ENCODE data around the gene FAM177A1. TPM values are rescaled to one million over a fixed set of nuclear protein-coding genes. Genes with fewer than 3 reads are reported as not detected.

Gene FAM177A1
- total and polyA plus RNA-seq, 2 donors (not counting 3 experiments of a cell fraction or from before 2014, with no cell fraction given), result 19.9 to 64.1 TPM

DNA sequence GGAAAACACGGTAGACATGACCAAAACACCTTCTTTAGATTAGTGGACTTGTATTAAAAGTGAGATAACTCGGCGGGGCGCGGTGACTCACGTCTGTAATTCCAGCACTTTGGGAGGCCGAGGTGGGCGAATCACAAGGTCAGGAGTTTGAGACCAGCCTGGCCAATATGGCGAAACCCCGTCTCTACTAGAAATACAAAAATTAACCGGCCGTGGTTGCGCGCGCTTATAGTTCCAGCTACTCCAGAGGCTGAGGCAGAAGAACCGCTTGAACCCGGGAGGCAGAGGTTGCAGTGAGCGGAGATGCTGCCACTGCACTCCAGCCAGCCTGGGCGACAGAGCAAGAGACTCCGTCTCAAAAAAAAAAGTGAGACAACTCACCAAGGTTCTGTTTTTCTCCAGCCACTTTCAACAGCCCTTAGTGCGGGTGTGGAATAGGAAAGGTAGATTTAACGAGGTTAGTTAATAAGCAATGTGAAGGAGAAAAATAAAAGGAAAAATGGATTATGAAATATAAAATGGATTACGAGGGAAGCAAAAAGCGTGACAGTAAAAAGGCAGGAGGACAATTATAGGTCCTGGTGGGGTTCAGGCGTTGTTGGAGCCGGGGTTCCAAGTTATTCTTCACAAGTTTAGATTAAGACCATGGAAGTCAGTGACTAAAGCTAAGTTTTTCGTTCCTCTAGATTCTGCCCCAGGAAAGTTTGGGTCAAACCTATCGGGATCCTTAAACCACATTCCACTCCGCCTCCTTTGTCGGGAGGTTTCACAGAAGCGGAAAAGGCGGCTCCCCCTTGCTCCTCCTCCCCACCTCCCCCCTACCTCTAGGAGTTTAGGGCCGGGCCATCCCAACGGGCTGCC is 75.2 kb downstream of the FAM177A1 start:
- ChIA-PET CTCF (interaction anchor here (0.5 to 0.8 kb wide), 2 partner anchors 282 to 378 kb away, joined by 3 to 7 read pairs; no protein-coding TSS in a partner anchor), POLR2A (interaction anchor here (0.5 to 1.4 kb wide), 4 partner anchors 171 to 283 kb away, joined by 3 to 5 read pairs (median 4); partner anchors contain the start of genes BAZ1A and PSMA6)
- DNase-seq (ENCODE audit: low read depth, low spot score), result no peak
- intact Hi-C loops (cut with micrococcal nuclease) (loop anchor here (1.0 to 5.0 kb wide), 3 partner anchors 75 to 494 kb away; partner anchors contain the start of genes FAM177A1 and PSMA6), dilution Hi-C loops (cut with MboI; ENCODE audit: extremely low pct_ligation_motif_present, low sequenced_read_pairs) (no loop called here)
- H3K4me1 ChIP-seq (ENCODE audit: control insufficient read depth, extremely low read depth, insufficient read depth, low read length), result peaks cover 15% of the 10 kb centered on the region
- H3K4me3 ChIP-seq (replicated peaks in 1 of 3; ENCODE audit: insufficient read depth in 1 of 3, low read depth in 1 of 3, low read length in 3 of 3), result peak overlapping the region; percentile 81 to 96 (median 88)
- no peaks in the 10 kb centered on the region for H3K9me1 ChIP-seq (replicated peaks; ENCODE audit: control insufficient read depth, extremely low read depth, insufficient read depth, low read length)
- no peaks in the 10 kb centered on the region for H3K9me3 ChIP-seq (replicated peaks; ENCODE audit: control insufficient read depth, insufficient read depth, low read length)
- peak overlapping the region; percentile 84 for H3K4me2 ChIP-seq (ENCODE audit: insufficient read depth, low read length)
- H3K27me3 ChIP-seq (ENCODE audit: control insufficient read depth in 2 of 2, insufficient read depth in 2 of 2, low read length in 2 of 2), result no peaks in the 10 kb centered on the region
- peak overlapping the region; percentile 91 for H3K27ac ChIP-seq (ENCODE audit: insufficient read depth, low read depth, low read length)
- peaks cover 23% of the 10 kb centered on the region for H3K79me2 ChIP-seq (ENCODE audit: control insufficient read depth, insufficient read depth, low read length)
- TF ChIP-seq GATA2 (IDR thresholded peaks at IDR 0.05; ENCODE audit: insufficient read depth, insufficient read length, low read depth, low read length) (no peak), POLR2AphosphoS5 (IDR thresholded peaks at IDR 0.05; ENCODE audit: insufficient read depth, low read depth, low read length) (no peak)
- H3K36me3 ChIP-seq (ENCODE audit: control insufficient read depth in 2 of 2, extremely low read depth in 1 of 2, insufficient read depth in 2 of 2, low read length in 2 of 2), result no peaks in the 10 kb centered on the region
- H2AFZ ChIP-seq (ENCODE audit: low read depth, low read length), result peak overlapping the region; percentile 75
- no peaks in the 10 kb centered on the region for H4K20me1 ChIP-seq (replicated peaks; ENCODE audit: control insufficient read depth, extremely low read depth, insufficient read depth, low read length)
- peak; percentile 89 for FAIRE-seq
- TSS peak; percentile 42 for BruUV-seq (replicated peaks)
- H3K9ac ChIP-seq (replicated peaks; ENCODE audit: extremely low read depth, insufficient read depth, low read length), result peak overlapping the region; percentile 92

DNA sequence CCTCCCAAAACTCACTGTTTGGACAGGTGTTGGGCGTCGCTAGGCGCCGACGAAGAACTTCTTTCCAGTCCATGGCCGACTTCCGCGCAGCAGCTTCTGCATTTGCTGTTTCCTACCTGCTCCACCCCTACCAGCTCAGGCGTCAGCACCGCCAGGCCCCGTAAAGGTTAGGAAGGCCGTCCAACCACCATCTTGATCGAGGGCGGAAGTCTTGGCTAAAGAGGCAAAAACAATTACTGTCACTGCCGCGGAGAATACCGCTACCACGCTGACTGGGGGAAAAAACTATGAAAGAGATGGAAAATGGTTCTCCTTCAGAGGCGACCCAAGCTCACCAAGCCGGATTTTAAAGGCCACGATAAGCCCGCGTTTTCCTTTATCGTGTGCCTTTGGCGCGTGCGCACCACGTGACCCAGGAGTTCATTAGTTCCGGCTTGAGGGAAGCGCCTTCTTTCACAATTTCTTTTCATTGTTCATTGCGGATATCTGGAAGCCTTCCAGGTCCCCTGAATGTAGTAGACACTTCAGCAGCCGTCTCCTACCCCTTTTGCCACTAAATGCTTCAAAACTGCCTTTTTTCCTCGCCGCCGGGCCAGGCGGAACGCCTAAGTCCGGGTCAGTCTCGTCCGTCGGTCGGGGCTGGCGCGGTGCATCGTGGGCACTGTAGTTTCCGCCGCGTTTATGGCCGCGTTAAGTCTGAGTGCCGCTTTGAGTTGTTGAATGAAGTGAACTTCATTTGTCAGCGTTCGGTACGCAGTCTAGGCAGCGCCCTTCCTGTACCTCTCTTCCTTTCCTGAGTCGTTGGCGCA is 76.0 kb downstream of the FAM177A1 start, which contains the start of the genes PPP2R3C and PRORP:
Gene PPP2R3C, minus strand, starts transcription at position 104 of the 809 bp plus-strand sequence. Its CDS starts 31 bp downstream, at position 73.
Gene PRORP, plus strand, starts transcription at position 666 of the 809 bp plus-strand sequence. CDS start 694 bp downstream, outside the sequence.
- intact Hi-C loops (cut with micrococcal nuclease), result loop anchor here (1.0 to 5.0 kb wide), 6 partner anchors 76 to 495 kb away; partner anchors contain the start of genes BAZ1A, FAM177A1, PSMA6 and SRP54

More for the DNA sequence above, 76.0 kb downstream of the FAM177A1 start, which contains the start of the genes PPP2R3C and PRORP:
- dilution Hi-C loops (cut with MboI; ENCODE audit: extremely low pct_ligation_motif_present, low sequenced_read_pairs), result no loop called here
- no peaks in the 10 kb centered on the region for H3K36me3 ChIP-seq (ENCODE audit: control insufficient read depth in 2 of 2, extremely low read depth in 1 of 2, insufficient read depth in 2 of 2, low read length in 2 of 2)
- H3K9ac ChIP-seq (replicated peaks; ENCODE audit: extremely low read depth, insufficient read depth, low read length), result peak within 1 kb of the TSS; percentile 92
- no peaks in the 10 kb centered on the region for H3K9me3 ChIP-seq (replicated peaks; ENCODE audit: control insufficient read depth, insufficient read depth, low read length)
- FAIRE-seq (peak; percentile 85), DNase-seq (ENCODE audit: low read depth, low spot score) (peak; percentile 95)
- H3K4me2 ChIP-seq (ENCODE audit: insufficient read depth, low read length), result peak within 1 kb of the TSS; percentile 84
- CTCF ChIA-PET, result interaction anchor here (0.8 to 1.5 kb wide), 2 partner anchors 24 to 282 kb away, joined by 3 read pairs; no protein-coding TSS in a partner anchor
- TF ChIP-seq POLR2A (IDR thresholded peaks at IDR 0.05; ENCODE audit: low read depth, low read length) (no peak), MYC (IDR thresholded peaks at IDR 0.05; ENCODE audit: low read depth, low read length) (peak; percentile 53), FOS (IDR thresholded peaks at IDR 0.05; ENCODE audit: borderline replicate concordance, insufficient read depth, low read length) (no peak), GATA2 (IDR thresholded peaks at IDR 0.05; ENCODE audit: insufficient read depth, insufficient read length, low read depth, low read length) (no peak), JUN (IDR thresholded peaks at IDR 0.05; ENCODE audit: borderline replicate concordance, insufficient read depth, insufficient read length, low read depth) (no peak), POLR2AphosphoS5 (IDR thresholded peaks at IDR 0.05; ENCODE audit: insufficient read depth, low read depth, low read length) (peak; percentile 68), EZH2 (IDR thresholded peaks at IDR 0.05; ENCODE audit: borderline replicate concordance, low read depth, low read length, severe bottlenecking) (no peak)
- TF ChIP-seq, protein P1, sequence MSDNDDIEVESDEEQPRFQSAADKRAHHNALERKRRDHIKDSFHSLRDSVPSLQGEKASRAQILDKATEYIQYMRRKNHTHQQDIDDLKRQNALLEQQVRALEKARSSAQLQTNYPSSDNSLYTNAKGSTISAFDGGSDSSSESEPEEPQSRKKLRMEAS (IDR thresholded peaks at IDR 0.05; ENCODE audit: insufficient read depth, insufficient read length), result peak; percentile 94
- TF ChIP-seq, protein P2, sequence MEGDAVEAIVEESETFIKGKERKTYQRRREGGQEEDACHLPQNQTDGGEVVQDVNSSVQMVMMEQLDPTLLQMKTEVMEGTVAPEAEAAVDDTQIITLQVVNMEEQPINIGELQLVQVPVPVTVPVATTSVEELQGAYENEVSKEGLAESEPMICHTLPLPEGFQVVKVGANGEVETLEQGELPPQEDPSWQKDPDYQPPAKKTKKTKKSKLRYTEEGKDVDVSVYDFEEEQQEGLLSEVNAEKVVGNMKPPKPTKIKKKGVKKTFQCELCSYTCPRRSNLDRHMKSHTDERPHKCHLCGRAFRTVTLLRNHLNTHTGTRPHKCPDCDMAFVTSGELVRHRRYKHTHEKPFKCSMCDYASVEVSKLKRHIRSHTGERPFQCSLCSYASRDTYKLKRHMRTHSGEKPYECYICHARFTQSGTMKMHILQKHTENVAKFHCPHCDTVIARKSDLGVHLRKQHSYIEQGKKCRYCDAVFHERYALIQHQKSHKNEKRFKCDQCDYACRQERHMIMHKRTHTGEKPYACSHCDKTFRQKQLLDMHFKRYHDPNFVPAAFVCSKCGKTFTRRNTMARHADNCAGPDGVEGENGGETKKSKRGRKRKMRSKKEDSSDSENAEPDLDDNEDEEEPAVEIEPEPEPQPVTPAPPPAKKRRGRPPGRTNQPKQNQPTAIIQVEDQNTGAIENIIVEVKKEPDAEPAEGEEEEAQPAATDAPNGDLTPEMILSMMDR (IDR thresholded peaks at IDR 0.05; ENCODE audit: extremely low read depth in 1 of 2, insufficient read depth in 1 of 2, low read depth in 1 of 2, low read length in 2 of 2), result no peak
- BruUV-seq (replicated peaks), result no TSS peak
- POLR2A ChIA-PET, result interaction anchor here (0.5 to 1.4 kb wide), 6 partner anchors 25 to 282 kb away, joined by 3 to 5 read pairs (median 4); partner anchors contain the start of genes BAZ1A, FAM177A1 and PSMA6
- peaks cover 20% of the 10 kb centered on the region for H3K79me2 ChIP-seq (ENCODE audit: control insufficient read depth, insufficient read depth, low read length)
- H3K27ac ChIP-seq (ENCODE audit: insufficient read depth, low read depth, low read length), result peak within 1 kb of the TSS; percentile 91
- H3K4me3 ChIP-seq (replicated peaks in 1 of 3; ENCODE audit: insufficient read depth in 1 of 3, low read depth in 1 of 3, low read length in 3 of 3), result peak within 1 kb of the TSS; percentile 81 to 96 (median 88)
- peaks cover 15% of the 10 kb centered on the region for H3K4me1 ChIP-seq (ENCODE audit: control insufficient read depth, extremely low read depth, insufficient read depth, low read length)
- H4K20me1 ChIP-seq (replicated peaks; ENCODE audit: control insufficient read depth, extremely low read depth, insufficient read depth, low read length), result no peaks in the 10 kb centered on the region
- no peaks in the 10 kb centered on the region for H3K9me1 ChIP-seq (replicated peaks; ENCODE audit: control insufficient read depth, extremely low read depth, insufficient read depth, low read length)
- H3K27me3 ChIP-seq (ENCODE audit: control insufficient read depth in 2 of 2, insufficient read depth in 2 of 2, low read length in 2 of 2), result no peaks in the 10 kb centered on the region
- H2AFZ ChIP-seq (ENCODE audit: low read depth, low read length), result peak within 1 kb of the TSS; percentile 75

All from endothelial cell of umbilical vein (primary cell).